ENCODE measurements around the gene MBTPS1.

MBTPS1 gene

GRCh38 chr16:84159007-84159406, 42.3 kb upstream of the MBTPS1 start:
- no peak overlapping the region for H3K4me3 ChIP-seq (ENCODE audit: low read depth, low read length)
- DNase-seq (ENCODE audit: low read depth), result no peak
- TF ChIP-seq MAX (IDR thresholded peaks at IDR 0.05; ENCODE audit: low read depth, low read length) (no peak), CTCF (IDR thresholded peaks at IDR 0.05; ENCODE audit: low read depth, low read length) (no peak), MYC (IDR thresholded peaks at IDR 0.05; ENCODE audit: low read depth, low read length) (no peak), POLR2A (IDR thresholded peaks at IDR 0.05; ENCODE audit: extremely low read depth, insufficient read length) (no peak)

GRCh38 chr16:84156342-84156784, 39.6 kb upstream of the MBTPS1 start:
- DNase-seq (ENCODE audit: low read depth), result no peak

GRCh38 chr16:84155771-84156170, 39.0 kb upstream of the MBTPS1 start:
- TF ChIP-seq MYC (IDR thresholded peaks at IDR 0.05; ENCODE audit: low read depth, low read length) (no peak), POLR2A (IDR thresholded peaks at IDR 0.05; ENCODE audit: extremely low read depth, insufficient read length) (no peak)
- DNase-seq (ENCODE audit: low read depth), result no peak
- no peak overlapping the region for H3K4me3 ChIP-seq (ENCODE audit: low read depth, low read length)

More at GRCh38 chr16:84156342-84156784, 39.6 kb upstream of the MBTPS1 start:
- no peak for TF ChIP-seq MYC (IDR thresholded peaks at IDR 0.05; ENCODE audit: low read depth, low read length)
- no peak for TF ChIP-seq CTCF (IDR thresholded peaks at IDR 0.05; ENCODE audit: low read depth, low read length)
- TF ChIP-seq MAX (IDR thresholded peaks at IDR 0.05; ENCODE audit: low read depth, low read length), result no peak
- TF ChIP-seq POLR2A (IDR thresholded peaks at IDR 0.05; ENCODE audit: extremely low read depth, insufficient read length), result no peak
- no peak overlapping the region for H3K4me3 ChIP-seq (ENCODE audit: low read depth, low read length)

GRCh38 chr16:84155226-84155625, 38.5 kb upstream of the MBTPS1 start:
- no peak overlapping the region for H3K4me3 ChIP-seq (ENCODE audit: low read depth, low read length)
- DNase-seq (ENCODE audit: low read depth), result no peak
- TF ChIP-seq MYC (IDR thresholded peaks at IDR 0.05; ENCODE audit: low read depth, low read length) (no peak), CTCF (IDR thresholded peaks at IDR 0.05; ENCODE audit: low read depth, low read length) (no peak), POLR2A (IDR thresholded peaks at IDR 0.05; ENCODE audit: extremely low read depth, insufficient read length) (no peak), MAX (IDR thresholded peaks at IDR 0.05; ENCODE audit: low read depth, low read length) (no peak)

- DNase-seq (ENCODE audit: low read depth), result peak; percentile 31
- TF ChIP-seq POLR2A (IDR thresholded peaks at IDR 0.05; ENCODE audit: extremely low read depth, insufficient read length) (no peak), MAX (IDR thresholded peaks at IDR 0.05; ENCODE audit: low read depth, low read length) (no peak), MYC (IDR thresholded peaks at IDR 0.05; ENCODE audit: low read depth, low read length) (no peak), CTCF (IDR thresholded peaks at IDR 0.05; ENCODE audit: low read depth, low read length) (no peak)
- H3K4me3 ChIP-seq (ENCODE audit: low read depth, low read length), result no peak overlapping the region
These were observed 37.0 kb upstream of the MBTPS1 start for GRCh38 chr16:84153660-84154214.

GRCh38 chr16:84150926-84151325, 34.2 kb upstream of the MBTPS1 start:
- TF ChIP-seq CTCF (IDR thresholded peaks at IDR 0.05; ENCODE audit: low read depth, low read length) (no peak), POLR2A (IDR thresholded peaks at IDR 0.05; ENCODE audit: extremely low read depth, insufficient read length) (no peak), MAX (IDR thresholded peaks at IDR 0.05; ENCODE audit: low read depth, low read length) (no peak), MYC (IDR thresholded peaks at IDR 0.05; ENCODE audit: low read depth, low read length) (no peak)
- H3K4me3 ChIP-seq (ENCODE audit: low read depth, low read length), result no peak overlapping the region
- DNase-seq (ENCODE audit: low read depth), result no peak
